CD4-positive, alpha-beta T cell treated with Interleukin-6 at 100 ng/mL for 8 hours (primary cell): ENCODE data around the gene ATP6V0C.

Source experiments
- DNase-seq: peaks from one replicate; pipeline ENCODE4 v3.0.0-alpha.2; 2020; ENCODE audit warnings: mixed read lengths, low spot score

The ATP6V0C gene

GRCh38 chr16:2508722-2509400 is 4.9 kb upstream of the ATP6V0C start:
- no peak for DNase-seq

- DNase-seq: no peak
These were observed 2.5 kb upstream of the ATP6V0C start for GRCh38 chr16:2511128-2511800.

- no peak for DNase-seq
These were observed 1.6 kb upstream of the ATP6V0C start for GRCh38 chr16:2511996-2512734.

DNA sequence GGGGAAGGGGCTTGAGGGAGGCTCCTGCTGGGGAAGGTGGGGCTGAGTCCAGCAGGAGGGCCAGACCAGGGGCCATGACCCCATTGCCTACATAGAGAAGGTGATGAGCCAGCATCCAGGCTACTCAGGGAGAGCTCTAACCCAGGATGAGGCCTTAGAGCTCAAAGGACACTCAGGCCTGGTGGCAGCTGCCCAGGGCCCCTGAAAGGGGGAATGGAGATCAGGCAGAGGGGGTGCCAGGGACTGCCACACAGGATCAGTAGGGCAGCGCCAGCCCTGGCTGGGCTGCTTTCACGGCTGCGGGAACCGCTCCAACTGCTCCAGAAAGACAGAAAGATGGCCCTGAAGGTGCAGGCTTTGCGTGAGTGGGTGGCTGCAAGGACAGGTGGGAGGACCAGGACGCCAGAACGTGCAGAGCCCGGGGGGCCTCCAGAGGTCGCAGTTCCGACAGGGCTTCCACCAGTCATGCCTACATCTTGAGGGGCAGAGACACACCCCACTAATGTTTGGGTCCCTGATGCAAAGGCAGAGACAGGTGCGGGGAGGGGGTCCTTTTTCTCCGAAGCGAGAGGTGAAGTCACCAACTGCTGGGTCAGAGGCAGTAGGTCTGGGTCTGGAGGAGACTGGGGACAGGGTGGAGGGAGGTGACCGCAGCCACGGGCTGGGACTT is 882 bp upstream of the ATP6V0C start:
- no peak for DNase-seq

- no peak for DNase-seq
These were observed 804 bp downstream of the ATP6V0C start for GRCh38 chr16:2514333-2515179.

GRCh38 chr16:2515180-2515851 is 1.6 kb downstream of the ATP6V0C start:
- no peak for DNase-seq

- no peak for DNase-seq
These were observed 2.9 kb downstream of the ATP6V0C start for GRCh38 chr16:2516391-2517240.

DNA sequence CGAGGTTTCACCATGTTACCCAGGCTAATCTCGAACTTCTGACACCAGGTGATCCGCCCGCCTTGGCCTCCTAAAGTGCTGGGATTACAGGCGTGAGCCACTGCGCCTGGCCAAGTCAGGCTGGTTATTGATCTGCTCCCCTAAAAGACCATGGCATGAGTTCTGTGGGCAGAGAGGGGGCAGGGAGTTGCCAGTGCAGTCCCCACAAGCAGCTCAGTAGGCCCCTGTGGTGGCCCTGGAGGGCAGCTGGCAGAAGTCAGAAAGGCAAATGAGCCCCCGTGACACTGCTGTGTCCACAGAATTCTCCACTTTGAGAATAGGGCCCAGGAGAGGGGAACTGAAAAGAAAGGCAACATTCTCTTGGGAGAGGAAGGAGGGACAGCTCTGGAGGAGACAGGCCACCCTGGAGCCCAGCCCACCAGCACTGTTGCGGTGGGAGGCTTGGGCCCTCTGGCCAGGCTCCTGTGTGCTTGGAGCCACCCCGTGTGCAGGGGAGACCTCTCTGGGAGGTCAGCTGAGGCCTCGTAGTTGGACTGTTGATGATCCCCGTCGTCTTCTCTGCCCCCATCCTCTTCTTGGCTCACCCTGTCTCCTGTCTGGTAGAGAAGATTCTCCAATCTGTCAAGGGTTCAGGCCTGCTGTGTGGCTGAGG is 4.3 kb downstream of the ATP6V0C start:
- no peak for DNase-seq

- peak; percentile 0 for DNase-seq
These were observed 5.3 kb downstream of the ATP6V0C start for GRCh38 chr16:2518823-2519710.

DNA sequence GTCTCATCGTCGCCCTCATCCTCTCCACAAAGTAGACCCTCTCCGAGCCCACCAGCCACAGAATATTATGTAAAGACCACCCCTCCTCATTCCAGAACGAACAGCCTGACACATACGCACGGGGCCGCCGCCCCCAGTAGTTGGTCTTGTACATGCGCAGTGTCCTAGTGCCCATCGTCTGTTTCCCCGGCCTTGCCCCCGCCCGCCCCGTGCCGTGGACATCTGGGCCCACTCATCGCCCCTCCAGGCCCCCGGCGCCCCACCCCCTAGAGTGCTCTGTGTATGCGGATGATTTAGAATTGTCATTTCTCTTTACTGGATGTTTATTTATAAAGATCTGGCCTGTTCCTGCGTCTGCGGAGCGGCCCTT is 5.9 kb downstream of the ATP6V0C start:
- DNase-seq: peak; percentile 1

- DNase-seq: peak; percentile 88
These were observed 6.5 kb downstream of the ATP6V0C start, which contains the start of gene AMDHD2 for GRCh38 chr16:2520097-2520783. AMDHD2 (plus strand) TSS chr16:2520371; CDS start chr16:2520459, 88 bp downstream.

- DNase-seq: peak; percentile 72
These were observed 7.2 kb downstream of the ATP6V0C start for GRCh38 chr16:2520784-2521531.

GRCh38 chr16:2523801-2524231 is 10.1 kb downstream of the ATP6V0C start:
- DNase-seq: no peak

GRCh38 chr16:2524339-2524938 is 10.7 kb downstream of the ATP6V0C start:
- DNase-seq: no peak

- peak; percentile 0 for DNase-seq
These were observed 12.4 kb downstream of the ATP6V0C start for GRCh38 chr16:2526135-2526534.

DNA sequence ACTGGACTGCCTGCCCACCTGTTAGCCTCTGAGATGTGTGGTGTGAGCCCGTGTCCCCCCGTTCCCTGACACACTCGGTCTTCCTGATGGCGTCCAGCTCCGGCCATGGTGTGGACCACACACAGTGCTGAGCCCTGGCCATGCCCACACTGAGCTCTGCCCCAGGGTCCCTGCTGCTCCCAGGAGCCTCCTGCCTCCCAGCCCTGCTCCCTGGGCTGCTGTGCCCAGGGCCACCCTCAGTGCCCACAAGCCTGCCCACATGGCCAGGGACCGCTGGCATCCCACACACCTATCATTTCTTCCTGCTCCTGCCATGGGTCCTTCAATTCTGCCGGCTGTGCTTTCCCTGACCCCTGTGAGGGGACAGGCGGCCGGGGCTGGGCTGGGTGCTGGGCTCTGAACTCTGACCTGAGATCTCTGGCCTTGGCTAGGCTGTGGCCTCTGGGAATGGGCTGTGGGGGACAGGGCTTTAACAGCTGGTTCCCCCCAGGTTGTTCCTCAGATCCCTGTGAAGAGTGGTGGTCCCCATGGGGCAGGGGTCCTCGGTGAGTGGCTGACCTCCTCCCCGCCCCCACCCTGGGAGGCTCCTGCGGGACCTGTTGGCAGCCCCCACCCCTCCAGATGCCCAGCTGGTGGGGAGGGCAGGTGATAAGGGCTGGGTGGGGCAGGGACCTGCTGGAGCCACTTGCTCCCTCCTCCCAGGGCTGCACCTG is 13.5 kb downstream of the ATP6V0C start:
- no peak for DNase-seq
